Stimulated activated CD4-positive, alpha-beta T cell treated with anti-CD3 and anti-CD28 coated beads, TNF-alpha, amount 100 ng/mL, for 48 hours (primary cell): ENCODE measurements around the gene CRAT.

Source experiments
- DNase-seq, 3 donors: peaks; one replicate each; pipeline ENCODE4 v3.0.0-alpha.2; 2020; ENCODE audit warnings: low read depth in 3 of 3

Gene CRAT

GRCh38 chr9:129093602-129094386 is 16.8 kb downstream of the CRAT start:
- no peak for DNase-seq

DNA sequence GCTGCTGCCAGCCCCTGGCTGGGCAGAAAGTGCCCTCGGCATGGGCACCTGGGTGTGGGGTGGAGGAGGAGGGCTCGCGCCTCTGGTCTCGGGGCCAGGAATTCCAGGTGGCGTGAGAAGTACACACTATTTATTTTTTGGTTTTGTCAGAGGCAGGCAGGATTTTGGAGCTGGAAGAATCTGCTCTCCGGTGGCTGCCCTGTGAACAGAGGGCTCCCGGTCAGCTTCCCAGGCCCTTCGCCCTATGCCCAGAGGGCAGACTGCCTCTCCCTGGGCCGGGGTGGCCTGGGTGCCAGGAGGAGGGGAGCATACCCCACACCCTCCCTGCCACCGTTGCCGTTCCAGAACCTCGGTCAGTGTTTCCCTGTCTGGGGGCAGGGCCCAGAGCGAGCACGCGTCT is 21.3 kb downstream of the CRAT start:
- no peak for DNase-seq

DNA sequence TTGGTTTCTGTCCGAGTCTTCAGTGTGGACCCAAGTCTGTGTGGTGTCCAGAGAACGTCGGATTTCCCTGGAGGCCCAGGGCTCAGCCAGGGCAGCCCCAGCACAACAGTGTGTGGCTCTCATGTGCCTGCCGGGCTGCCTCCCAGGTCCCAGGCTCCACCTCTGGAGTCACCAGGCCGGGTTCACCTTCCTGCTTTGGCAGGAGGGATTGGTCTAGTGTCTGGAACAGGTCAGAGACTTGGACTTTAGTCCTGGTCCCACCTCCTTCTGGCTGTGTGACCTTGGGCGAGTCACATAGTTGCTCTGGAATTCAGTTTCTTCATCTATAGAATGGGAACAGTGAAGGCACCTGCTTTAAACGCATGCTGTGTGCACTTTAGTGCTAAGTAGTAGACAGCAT is 26.5 kb downstream of the CRAT start:
- DNase-seq: no peak

- DNase-seq: no peak
Measured at GRCh38 chr9:129081388-129081904, 29.1 kb downstream of the CRAT start.

GRCh38 chr9:129080601-129081387 is 29.8 kb downstream of the CRAT start, which contains the start of gene DOLPP1:
TSS of gene DOLPP1 (plus strand) at chr9:129081111. CDS start at chr9:129081132, 21 bp downstream.
- DNase-seq: peak; percentile 96 to 99 (median 98)

DNA sequence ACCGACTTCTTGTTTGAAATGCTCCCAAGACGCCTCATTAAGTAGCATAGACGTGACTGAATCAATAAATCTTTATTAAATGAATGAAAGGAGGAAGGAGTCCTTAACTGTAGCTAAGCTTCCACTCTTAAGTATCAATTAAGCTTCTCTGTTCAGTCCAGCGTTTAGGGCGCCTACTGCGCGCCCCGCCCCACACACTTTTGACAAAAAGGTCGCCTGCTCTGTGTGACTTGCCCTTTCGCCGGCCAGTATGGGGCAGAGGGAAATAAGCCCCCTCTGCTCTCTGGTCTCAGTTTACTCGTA is 30.3 kb downstream of the CRAT start:
- DNase-seq: no peak

DNA sequence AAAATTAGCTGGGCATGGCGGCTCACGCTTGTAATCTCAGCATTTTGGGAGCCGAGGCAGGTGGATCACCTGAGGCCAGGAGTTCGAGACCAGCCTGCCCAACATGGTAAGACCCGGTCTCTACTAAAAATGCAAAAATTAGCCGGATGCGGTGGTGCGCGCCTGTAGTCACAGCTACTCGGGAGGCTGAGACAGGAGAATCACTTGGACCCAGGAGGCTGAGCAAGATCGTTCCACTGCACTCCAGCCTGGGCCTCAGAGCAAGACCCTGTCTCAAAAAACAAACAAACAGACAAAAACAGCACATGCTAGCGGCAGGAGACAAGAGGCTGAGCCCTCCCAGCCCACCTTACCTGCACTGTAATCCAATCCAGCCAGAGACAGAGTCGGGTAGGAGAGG is 30.8 kb downstream of the CRAT start:
- no peak for DNase-seq

DNA sequence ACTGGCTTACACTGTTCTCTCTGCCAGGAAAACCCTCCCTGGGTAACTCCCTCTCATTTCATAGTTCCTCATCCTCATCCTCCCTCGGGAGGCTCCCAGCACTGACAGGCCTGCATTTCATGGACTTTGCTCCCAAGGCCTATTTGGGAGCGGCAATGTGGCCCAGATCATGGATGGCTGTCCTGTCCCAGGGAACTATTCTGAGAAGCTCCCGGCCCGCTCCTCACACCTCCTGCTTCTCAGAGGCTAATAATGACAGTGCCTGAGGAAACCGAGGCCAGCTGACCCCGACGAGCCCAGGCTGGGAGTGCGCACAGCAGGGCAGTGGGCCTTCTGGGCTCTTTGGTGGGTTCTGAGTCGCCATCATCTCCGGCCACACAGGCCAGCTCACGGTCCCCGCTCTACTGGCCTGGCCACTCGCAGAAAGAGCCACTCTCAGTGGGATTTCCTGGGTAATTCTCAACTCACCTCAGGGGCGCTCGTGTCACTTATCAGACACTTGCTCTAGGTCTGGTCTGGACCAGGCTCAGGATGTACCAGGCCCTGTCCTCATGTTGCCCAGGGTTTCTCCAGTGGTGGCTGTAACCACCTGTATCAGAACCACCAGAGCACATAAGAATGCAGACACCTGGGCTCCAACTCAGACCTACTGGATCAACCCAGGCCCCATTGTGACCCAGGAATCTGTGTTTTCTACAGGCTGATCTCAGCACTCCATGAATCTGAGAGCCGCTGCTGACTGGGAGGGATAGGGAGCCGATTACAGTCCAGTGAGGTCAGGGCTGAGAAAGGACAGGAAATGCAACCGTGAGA is 31.7 kb downstream of the CRAT start:
- DNase-seq: no peak

DNA sequence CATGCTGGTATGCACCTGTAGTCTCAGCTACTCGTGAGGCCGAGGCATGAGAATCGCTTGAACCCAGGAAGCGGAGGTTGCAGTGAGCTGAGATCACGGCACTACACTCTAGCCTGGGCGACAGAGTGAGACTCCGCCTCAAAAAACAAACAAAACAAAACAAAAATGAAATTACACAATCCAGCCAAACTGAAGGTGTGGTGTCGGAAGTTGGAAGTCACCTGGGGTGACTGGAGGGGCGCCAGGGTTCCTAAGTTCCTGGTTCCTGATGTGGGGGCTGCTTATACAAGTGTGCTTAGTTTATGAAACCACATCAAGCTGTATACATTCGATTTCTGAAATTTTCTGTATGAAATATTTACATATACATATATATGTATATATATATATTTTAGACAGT is 33.4 kb downstream of the CRAT start:
- DNase-seq: no peak

GRCh38 chr9:129076640-129077037 is 34.0 kb downstream of the CRAT start:
- DNase-seq: no peak

GRCh38 chr9:129075996-129076639 is 34.5 kb downstream of the CRAT start:
- no peak for DNase-seq

DNA sequence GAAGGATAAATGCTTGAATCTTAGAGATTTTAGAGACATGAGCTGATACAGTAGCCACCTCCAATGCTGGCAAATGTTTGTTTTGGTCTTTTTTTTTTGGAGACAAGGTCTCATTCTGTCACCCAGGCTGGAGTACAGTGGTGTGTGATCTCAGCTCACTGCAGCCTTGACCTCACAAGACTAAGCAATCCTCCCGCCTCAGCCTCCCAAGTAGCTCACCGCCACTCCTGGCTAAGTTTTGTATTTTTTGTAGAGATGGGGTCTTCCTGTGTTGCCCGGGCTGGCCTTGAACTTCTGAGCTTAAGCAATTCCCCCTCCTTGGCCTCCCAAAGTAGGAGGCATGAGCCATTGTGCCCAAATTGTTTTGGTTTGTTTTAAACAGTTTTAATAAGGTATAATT is 36.5 kb downstream of the CRAT start:
- DNase-seq: no peak

- DNase-seq: no peak
Measured at GRCh38 chr9:129073404-129073803, 37.2 kb downstream of the CRAT start.

GRCh38 chr9:129072171-129072570 is 38.4 kb downstream of the CRAT start:
- no peak for DNase-seq

DNA sequence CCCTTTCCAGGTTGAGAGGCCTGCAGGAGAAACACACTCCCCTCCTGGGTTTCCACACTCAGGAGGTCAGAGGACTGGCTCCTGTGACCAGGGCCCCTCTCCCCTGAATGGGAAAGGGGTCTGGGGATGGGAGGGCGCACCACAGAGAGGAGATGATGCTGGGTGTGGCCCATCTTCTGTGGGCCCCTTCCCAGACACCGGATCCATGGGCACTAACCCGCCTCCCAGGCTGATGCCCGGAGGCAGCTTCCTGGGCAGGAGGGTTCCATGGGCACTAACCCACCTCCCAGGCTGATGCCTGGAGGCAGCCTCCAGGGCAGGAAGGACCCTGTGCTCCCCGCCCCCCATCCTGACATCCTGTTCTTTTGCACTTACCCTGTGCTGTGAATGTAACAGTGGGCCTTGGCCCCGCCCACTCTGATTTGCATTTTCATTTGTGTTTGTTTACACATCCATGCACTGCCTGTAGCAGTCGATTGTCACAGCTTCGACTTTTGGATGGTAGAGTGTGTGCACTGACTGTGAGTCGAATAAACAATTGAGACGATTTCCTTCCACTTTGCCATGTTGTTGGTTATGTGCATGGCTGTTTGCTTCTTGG is 39.0 kb downstream of the CRAT start:
- DNase-seq: no peak

GRCh38 chr9:129070696-129071525 is 39.7 kb downstream of the CRAT start:
- no peak for DNase-seq

DNA sequence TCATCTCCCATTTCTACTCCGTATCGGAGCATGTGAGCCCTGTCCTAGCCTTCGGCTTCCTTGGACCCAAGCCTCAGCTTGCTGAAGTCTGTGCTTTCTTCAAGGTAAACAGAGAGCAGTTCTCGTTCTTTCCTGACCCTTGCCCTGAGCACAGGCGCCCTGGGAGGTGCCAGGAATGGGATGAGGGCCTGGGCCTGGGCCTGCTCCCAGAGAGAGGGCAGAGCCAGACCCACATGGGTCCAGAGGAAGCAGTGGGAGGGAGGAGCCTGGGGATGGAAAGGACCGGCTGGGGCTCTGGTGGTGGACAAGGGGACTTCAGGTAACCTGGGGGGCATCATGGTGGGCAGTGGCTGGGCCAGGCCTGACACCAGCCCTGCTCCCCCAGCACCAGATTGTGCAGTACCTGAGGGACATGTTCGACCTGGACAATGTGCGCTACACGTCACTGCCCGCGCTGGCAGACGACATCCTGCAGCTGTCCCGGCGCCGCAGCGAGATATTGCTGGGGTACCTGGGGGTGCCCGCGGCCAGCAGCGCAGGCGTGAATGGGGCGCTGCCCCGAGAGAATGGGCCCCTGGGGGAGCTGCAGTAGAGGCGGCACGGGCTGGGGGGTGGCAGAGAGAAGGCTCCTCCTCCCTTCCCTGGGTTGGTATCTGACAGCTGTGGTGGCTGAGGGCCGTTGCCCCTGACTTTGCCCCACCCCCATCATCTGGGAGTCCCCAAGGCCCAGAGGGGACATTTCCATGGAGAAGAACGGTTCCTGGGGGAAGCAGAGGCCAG is 40.5 kb downstream of the CRAT start:
- no peak for DNase-seq

- DNase-seq: peak in 2 of 3 donors; percentile 42 to 45
Measured at GRCh38 chr9:129068990-129069861, 41.4 kb downstream of the CRAT start.

DNA sequence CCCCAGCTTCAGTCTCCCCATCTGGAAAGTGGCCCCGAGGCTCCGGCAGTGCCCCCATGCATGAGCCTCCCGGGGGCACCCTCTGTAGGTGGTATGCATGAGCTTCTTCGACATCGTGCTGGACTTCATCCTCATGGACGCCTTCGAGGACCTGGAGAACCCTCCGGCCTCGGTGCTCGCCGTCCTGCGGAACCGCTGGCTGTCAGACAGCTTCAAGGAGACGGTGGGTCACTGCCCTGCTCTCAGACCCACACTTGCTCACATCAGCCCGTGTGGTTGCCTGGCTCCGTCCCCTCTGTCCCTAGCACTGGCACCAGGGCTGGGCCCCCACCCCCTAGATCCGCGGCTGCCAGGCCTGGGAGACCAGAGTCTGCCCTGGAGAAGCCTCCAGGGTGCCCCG is 42.5 kb downstream of the CRAT start:
- no peak for DNase-seq
